Panc1 (cell line): ENCODE measurements around the gene ATP5F1D.

Source experiments
- POLR2AphosphoS5 ChIP-seq: IDR thresholded peaks from 2 replicates; pipeline ENCODE4 v1.6.1; 2012; ENCODE audit warnings: mild to moderate bottlenecking, low read depth, low read length, moderate library complexity
- SIN3A ChIP-seq: IDR thresholded peaks from 2 replicates; pipeline ENCODE4 v1.6.1; 2012; ENCODE audit warnings: low read depth, mild to moderate bottlenecking, low read length, moderate library complexity, borderline replicate concordance; ENCODE audit not compliant: insufficient read depth
- TCF7L2 ChIP-seq: IDR thresholded peaks from 2 replicates; pipeline ENCODE4 v1.6.1; 2011; ENCODE audit warnings: mild to moderate bottlenecking, low read depth, low read length, inconsistent platforms
- TF ChIP-seq, protein P1 (sequence below): fragments of 450-650 bp; IDR thresholded peaks from 2 replicates; pipeline ENCODE4 v1.5.1; 2017; ENCODE audit warnings: mild to moderate bottlenecking
- TF ChIP-seq, protein P2 (sequence below), 2 experiments: IDR thresholded peaks; 2 replicates each; pipeline ENCODE4 v1.6.1; 2011 to 2012; ENCODE audit warnings: low read depth in 2 of 2, control low read depth in 1 of 2, low read length in 1 of 2, mild to moderate bottlenecking in 1 of 2, moderate library complexity in 1 of 2; ENCODE audit not compliant: insufficient read depth in 1 of 2

DNA sequence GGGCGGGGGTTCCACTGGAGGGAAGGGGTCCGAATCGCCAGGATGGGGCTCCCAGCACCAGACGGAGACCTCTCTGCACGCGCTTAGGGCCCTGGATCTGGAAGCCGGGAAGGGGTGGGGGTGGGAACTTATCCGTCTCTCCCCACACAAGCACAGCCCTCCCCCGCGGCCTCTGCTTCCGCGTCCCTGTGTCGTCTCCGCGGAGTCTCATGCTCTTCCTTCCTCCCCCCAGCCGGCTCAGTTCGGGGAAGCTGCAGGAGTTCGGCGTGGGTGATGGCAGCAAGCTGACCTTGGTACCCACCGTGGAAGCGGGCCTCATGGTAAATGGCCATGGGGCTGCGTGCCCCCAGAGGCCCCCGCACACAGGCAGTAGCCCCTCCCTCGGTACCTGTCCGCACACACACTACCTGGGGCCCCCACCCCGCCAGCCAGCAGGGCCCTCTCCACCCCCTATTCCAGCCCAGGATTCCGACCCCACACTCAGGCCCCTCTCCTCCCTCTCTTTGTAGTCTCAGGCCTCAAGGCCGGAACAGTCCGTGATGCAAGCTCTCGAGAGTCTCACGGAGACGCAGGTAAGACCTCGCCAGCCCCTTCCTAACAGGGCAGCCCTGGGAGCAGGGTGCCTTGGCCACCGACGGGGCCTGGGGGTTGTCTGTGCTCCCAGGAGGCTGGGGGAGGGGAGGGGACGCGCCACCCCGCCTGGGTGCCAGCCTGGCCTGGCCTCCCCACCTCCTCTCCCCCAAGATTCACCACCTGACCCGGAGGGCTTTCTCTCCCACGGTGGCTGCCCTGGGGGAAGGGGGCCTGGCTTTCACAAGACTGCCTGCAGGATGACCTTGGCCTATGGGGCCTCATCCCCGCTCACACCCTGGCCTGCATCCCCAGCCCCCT lies 10.0 kb downstream of the ATP5F1D start:
- TF ChIP-seq POLR2AphosphoS5 (peak; percentile 53; the same call in 1 of the 2 replicates), SIN3A (no peak), TCF7L2 (no peak)
- TF ChIP-seq, protein P1, sequence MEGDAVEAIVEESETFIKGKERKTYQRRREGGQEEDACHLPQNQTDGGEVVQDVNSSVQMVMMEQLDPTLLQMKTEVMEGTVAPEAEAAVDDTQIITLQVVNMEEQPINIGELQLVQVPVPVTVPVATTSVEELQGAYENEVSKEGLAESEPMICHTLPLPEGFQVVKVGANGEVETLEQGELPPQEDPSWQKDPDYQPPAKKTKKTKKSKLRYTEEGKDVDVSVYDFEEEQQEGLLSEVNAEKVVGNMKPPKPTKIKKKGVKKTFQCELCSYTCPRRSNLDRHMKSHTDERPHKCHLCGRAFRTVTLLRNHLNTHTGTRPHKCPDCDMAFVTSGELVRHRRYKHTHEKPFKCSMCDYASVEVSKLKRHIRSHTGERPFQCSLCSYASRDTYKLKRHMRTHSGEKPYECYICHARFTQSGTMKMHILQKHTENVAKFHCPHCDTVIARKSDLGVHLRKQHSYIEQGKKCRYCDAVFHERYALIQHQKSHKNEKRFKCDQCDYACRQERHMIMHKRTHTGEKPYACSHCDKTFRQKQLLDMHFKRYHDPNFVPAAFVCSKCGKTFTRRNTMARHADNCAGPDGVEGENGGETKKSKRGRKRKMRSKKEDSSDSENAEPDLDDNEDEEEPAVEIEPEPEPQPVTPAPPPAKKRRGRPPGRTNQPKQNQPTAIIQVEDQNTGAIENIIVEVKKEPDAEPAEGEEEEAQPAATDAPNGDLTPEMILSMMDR, result no peak
- TF ChIP-seq, protein P2, sequence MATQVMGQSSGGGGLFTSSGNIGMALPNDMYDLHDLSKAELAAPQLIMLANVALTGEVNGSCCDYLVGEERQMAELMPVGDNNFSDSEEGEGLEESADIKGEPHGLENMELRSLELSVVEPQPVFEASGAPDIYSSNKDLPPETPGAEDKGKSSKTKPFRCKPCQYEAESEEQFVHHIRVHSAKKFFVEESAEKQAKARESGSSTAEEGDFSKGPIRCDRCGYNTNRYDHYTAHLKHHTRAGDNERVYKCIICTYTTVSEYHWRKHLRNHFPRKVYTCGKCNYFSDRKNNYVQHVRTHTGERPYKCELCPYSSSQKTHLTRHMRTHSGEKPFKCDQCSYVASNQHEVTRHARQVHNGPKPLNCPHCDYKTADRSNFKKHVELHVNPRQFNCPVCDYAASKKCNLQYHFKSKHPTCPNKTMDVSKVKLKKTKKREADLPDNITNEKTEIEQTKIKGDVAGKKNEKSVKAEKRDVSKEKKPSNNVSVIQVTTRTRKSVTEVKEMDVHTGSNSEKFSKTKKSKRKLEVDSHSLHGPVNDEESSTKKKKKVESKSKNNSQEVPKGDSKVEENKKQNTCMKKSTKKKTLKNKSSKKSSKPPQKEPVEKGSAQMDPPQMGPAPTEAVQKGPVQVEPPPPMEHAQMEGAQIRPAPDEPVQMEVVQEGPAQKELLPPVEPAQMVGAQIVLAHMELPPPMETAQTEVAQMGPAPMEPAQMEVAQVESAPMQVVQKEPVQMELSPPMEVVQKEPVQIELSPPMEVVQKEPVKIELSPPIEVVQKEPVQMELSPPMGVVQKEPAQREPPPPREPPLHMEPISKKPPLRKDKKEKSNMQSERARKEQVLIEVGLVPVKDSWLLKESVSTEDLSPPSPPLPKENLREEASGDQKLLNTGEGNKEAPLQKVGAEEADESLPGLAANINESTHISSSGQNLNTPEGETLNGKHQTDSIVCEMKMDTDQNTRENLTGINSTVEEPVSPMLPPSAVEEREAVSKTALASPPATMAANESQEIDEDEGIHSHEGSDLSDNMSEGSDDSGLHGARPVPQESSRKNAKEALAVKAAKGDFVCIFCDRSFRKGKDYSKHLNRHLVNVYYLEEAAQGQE (IDR thresholded peaks at IDR 0.05; ENCODE audit: insufficient read depth in 1 of 2, low read depth in 2 of 2, low read length in 1 of 2), result no peak
